ENCODE data around the gene STX7. TPM values are rescaled to one million over a fixed set of nuclear protein-coding genes. Genes with fewer than 3 reads are reported as not detected.

Gene STX7
- total RNA-seq, 1 donor from 2014 or later, result 27.8 TPM

- Histone ChIP-seq H3K27me3 (no peaks in the 10 kb centered on the region), H3K36me3 (peaks cover 9% of the 10 kb centered on the region), H3K4me1 (no peaks in the 10 kb centered on the region), H4K20me1 (ENCODE audit: low read depth) (no peaks in the 10 kb centered on the region), H2AFZ (replicated peaks) (no peak overlapping the region), H3K9me3 (ENCODE audit: low read depth) (no peaks in the 10 kb centered on the region), H3K4me2 (no peak overlapping the region), H3K4me3 (no peak overlapping the region), H3F3A (ENCODE audit: low read depth) (no peaks in the 10 kb centered on the region), H3K79me2 (ENCODE audit: low read depth) (no peaks in the 10 kb centered on the region), H3K9ac (no peak overlapping the region), H3K27ac (no peak overlapping the region)
- H3K9me3 Mint-ChIP-seq, result no peaks in the 10 kb centered on the region
- no peak for DNase-seq (ENCODE audit: low spot score)
- TF ChIP-seq CTCF (IDR thresholded peaks at IDR 0.05) (no peak), EZH2phosphoT487 (IDR thresholded peaks at IDR 0.05) (no peak), EZH2 (IDR thresholded peaks at IDR 0.05) (no peak)
- peaks cover 13% of the 10 kb centered on the region for H3K36me3 Mint-ChIP-seq
- no peak overlapping the region for H3K4me3 Mint-ChIP-seq
- no peak overlapping the region for H3K27ac Mint-ChIP-seq
- no peaks in the 10 kb centered on the region for H3K27me3 Mint-ChIP-seq (ENCODE audit: insufficient read depth, low read depth)
- H3K4me1 Mint-ChIP-seq, result no peaks in the 10 kb centered on the region
Observed at GRCh38 chr6:132459605-132459952, 53.3 kb downstream of the STX7 start.

- H3K4me3 ChIP-seq, result no peak overlapping the region
- Mint-ChIP-seq H3K4me3 (no peak overlapping the region), H3K4me1 (no peaks in the 10 kb centered on the region), H3K27ac (no peak overlapping the region), H3K27me3 (ENCODE audit: insufficient read depth, low read depth) (no peaks in the 10 kb centered on the region), H3K36me3 (peaks cover 13% of the 10 kb centered on the region), H3K9me3 (no peaks in the 10 kb centered on the region)
- no peak for TF ChIP-seq CTCF (IDR thresholded peaks at IDR 0.05)
- TF ChIP-seq EZH2phosphoT487 (IDR thresholded peaks at IDR 0.05), result no peak
- TF ChIP-seq EZH2 (IDR thresholded peaks at IDR 0.05), result no peak
- H3K79me2 ChIP-seq (ENCODE audit: low read depth), result no peaks in the 10 kb centered on the region
- H2AFZ ChIP-seq (replicated peaks), result no peak overlapping the region
- no peak overlapping the region for H3K4me2 ChIP-seq
- no peaks in the 10 kb centered on the region for H3F3A ChIP-seq (ENCODE audit: low read depth)
- H4K20me1 ChIP-seq (ENCODE audit: low read depth), result no peaks in the 10 kb centered on the region
- H3K9ac ChIP-seq, result no peak overlapping the region
- no peak for DNase-seq (ENCODE audit: low spot score)
- H3K36me3 ChIP-seq, result peaks cover 9% of the 10 kb centered on the region
- no peaks in the 10 kb centered on the region for H3K9me3 ChIP-seq (ENCODE audit: low read depth)
- no peak overlapping the region for H3K27ac ChIP-seq
- no peaks in the 10 kb centered on the region for H3K27me3 ChIP-seq
- H3K4me1 ChIP-seq, result no peaks in the 10 kb centered on the region
Observed at GRCh38 chr6:132458887-132459604, 53.9 kb downstream of the STX7 start.

- Histone ChIP-seq H3K4me1 (no peaks in the 10 kb centered on the region), H3K9me3 (ENCODE audit: low read depth) (no peaks in the 10 kb centered on the region), H3K36me3 (peaks cover 4% of the 10 kb centered on the region), H3K79me2 (ENCODE audit: low read depth) (no peaks in the 10 kb centered on the region), H3K27ac (no peak overlapping the region), H4K20me1 (ENCODE audit: low read depth) (no peaks in the 10 kb centered on the region), H3F3A (ENCODE audit: low read depth) (no peaks in the 10 kb centered on the region), H3K4me2 (no peak overlapping the region), H3K9ac (no peak overlapping the region), H3K4me3 (no peak overlapping the region), H2AFZ (replicated peaks) (no peak overlapping the region), H3K27me3 (no peaks in the 10 kb centered on the region)
- TF ChIP-seq CTCF (IDR thresholded peaks at IDR 0.05) (peak; percentile 3), EZH2phosphoT487 (IDR thresholded peaks at IDR 0.05) (no peak)
- Mint-ChIP-seq H3K36me3 (peaks cover 9% of the 10 kb centered on the region), H3K27me3 (ENCODE audit: insufficient read depth, low read depth) (no peaks in the 10 kb centered on the region), H3K4me3 (no peak overlapping the region), H3K27ac (no peak overlapping the region), H3K9me3 (no peaks in the 10 kb centered on the region), H3K4me1 (no peaks in the 10 kb centered on the region)
- peak; percentile 27 for DNase-seq (ENCODE audit: low spot score)
Observed at GRCh38 chr6:132456700-132457143, 56.2 kb downstream of the STX7 start.

Data from neural progenitor cell (in vitro differentiated cells).